Measurements from ENCODE around the gene SOD3. TPM values are rescaled to one million over a fixed set of nuclear protein-coding genes. Genes with fewer than 3 reads are reported as not detected.

The SOD3 gene
- total and polyA plus RNA-seq, 2 of the 4 experiments (the other 2 are of a cell fraction) = 0.36 to 5.8 TPM

DNA sequence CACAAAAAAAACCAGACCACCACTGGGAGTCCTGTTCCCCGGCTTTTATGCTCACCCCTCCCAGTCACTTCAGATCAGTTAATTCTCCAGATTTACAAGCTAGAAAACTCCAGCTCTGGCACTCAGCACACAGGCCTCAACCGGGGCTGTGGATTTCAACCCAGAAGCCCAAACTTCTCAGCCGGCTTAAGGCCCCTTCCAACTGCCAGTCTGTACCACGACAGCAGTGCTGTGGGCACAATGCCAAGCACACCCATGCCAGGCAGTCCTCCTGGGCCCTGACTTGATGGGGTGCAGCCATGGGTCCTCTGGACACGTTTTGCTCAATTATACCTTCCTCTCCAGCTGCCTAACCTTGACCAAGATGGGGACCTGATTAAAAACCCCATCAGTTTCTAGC is 12.2 kb downstream of the SOD3 start:
- H3K56ac ChIP-seq (ENCODE audit: extremely low read depth, insufficient read depth, low read length) = no peak overlapping the region
- in situ Hi-C loops (cut with MboI; ENCODE audit: low sequenced_read_pairs) = no loop called here
- H3K9me3 ChIP-seq (ENCODE audit: control insufficient read depth, insufficient read depth, low read length) = no peaks in the 10 kb centered on the region
- ChIA-PET CTCF (no interaction called here), POLR2A (ENCODE audit: unreplicated experiment) (no interaction called here)
- H3K23ac ChIP-seq (ENCODE audit: low read depth, low read length) = no peak overlapping the region
- no peak overlapping the region for H4K8ac ChIP-seq (ENCODE audit: low read depth in 2 of 2, low read length in 2 of 2)
- ATAC-seq (ENCODE audit: low read depth) (no peak), DNase-seq (no peak)
- H3K4me2 ChIP-seq (ENCODE audit: low read depth, low read length) = no peak overlapping the region
- no peaks in the 10 kb centered on the region for H3K27me3 ChIP-seq (ENCODE audit: control insufficient read depth, insufficient read depth, low read length)
- no peak overlapping the region for H2BK120ac ChIP-seq (ENCODE audit: low read depth, low read length)
- WGBS, 2 experiments (ENCODE audit: extremely low coverage in 2 of 2, insufficient read length in 1 of 2) = 92% methylated on average over 2 of the region's 5 CpGs; no CpG with 5 or more reads in 1 of the 2 experiments
- H3K14ac ChIP-seq (replicated peaks; ENCODE audit: low read depth, low read length) = no peak overlapping the region
- no peak overlapping the region for H2AK9ac ChIP-seq (replicated peaks; ENCODE audit: low read depth, low read length, poor library complexity)
- no TSS peak for BruUV-seq (replicated peaks)
- no peak overlapping the region for H3K4me3 ChIP-seq (ENCODE audit: insufficient read depth, low read depth, low read length)
- H3K79me1 ChIP-seq (ENCODE audit: low read depth in 1 of 2, low read length in 2 of 2) = peaks cover 0 to 5% of the 10 kb centered on the region in 2 experiments; a peak in 1 of 4 replicates
- peaks cover 3% of the 10 kb centered on the region; the same call in 1 of the 2 replicates for H3K36me3 ChIP-seq (ENCODE audit: control insufficient read depth, insufficient read depth, low read length)
- no peak overlapping the region for H2BK5ac ChIP-seq (ENCODE audit: low read depth, low read length, poor library complexity, severe bottlenecking)
- H3K4me1 ChIP-seq (ENCODE audit: control insufficient read depth, insufficient read depth, low read length) = peaks cover 11% of the 10 kb centered on the region
- 0 out of 2 replicates have a peak, but pooled peaks cover 3% of the 10 kb centered on the region for H4K20me1 ChIP-seq (ENCODE audit: insufficient read depth, low read length)
- H2BK20ac ChIP-seq (ENCODE audit: low read depth, low read length) = no peak overlapping the region
- H2BK15ac ChIP-seq (ENCODE audit: low read depth, low read length) = no peak overlapping the region
- no peak overlapping the region for H3K9ac ChIP-seq (ENCODE audit: low read depth, low read length)
- H4K5ac ChIP-seq (ENCODE audit: low read depth, low read length) = no peak overlapping the region
- H4K91ac ChIP-seq (ENCODE audit: insufficient read depth, low read depth, low read length) = no peak overlapping the region
- H3K9me1 ChIP-seq (ENCODE audit: insufficient read depth, low read length) = peaks cover 8% of the 10 kb centered on the region
- H3K4ac ChIP-seq (ENCODE audit: low read depth, low read length) = no peak overlapping the region
- intact Hi-C loops (cut with micrococcal nuclease) = no loop called here
- no peak for TF ChIP-seq RCOR1 (IDR thresholded peaks at IDR 0.05; ENCODE audit: insufficient replicate concordance, low read length)
- TF ChIP-seq, protein P1, sequence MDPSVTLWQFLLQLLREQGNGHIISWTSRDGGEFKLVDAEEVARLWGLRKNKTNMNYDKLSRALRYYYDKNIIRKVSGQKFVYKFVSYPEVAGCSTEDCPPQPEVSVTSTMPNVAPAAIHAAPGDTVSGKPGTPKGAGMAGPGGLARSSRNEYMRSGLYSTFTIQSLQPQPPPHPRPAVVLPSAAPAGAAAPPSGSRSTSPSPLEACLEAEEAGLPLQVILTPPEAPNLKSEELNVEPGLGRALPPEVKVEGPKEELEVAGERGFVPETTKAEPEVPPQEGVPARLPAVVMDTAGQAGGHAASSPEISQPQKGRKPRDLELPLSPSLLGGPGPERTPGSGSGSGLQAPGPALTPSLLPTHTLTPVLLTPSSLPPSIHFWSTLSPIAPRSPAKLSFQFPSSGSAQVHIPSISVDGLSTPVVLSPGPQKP (IDR thresholded peaks at IDR 0.05; ENCODE audit: borderline replicate concordance, low read depth, low read length) = no peak
- no peak for TF ChIP-seq CEBPB (IDR thresholded peaks at IDR 0.05; ENCODE audit: low read depth, low read length)
- TF ChIP-seq POLR2A (IDR thresholded peaks at IDR 0.05; ENCODE audit: low read depth, low read length) = no peak
- no peak for TF ChIP-seq BHLHE40 (IDR thresholded peaks at IDR 0.05; ENCODE audit: low read depth, low read length)
- TF ChIP-seq, protein P2, sequence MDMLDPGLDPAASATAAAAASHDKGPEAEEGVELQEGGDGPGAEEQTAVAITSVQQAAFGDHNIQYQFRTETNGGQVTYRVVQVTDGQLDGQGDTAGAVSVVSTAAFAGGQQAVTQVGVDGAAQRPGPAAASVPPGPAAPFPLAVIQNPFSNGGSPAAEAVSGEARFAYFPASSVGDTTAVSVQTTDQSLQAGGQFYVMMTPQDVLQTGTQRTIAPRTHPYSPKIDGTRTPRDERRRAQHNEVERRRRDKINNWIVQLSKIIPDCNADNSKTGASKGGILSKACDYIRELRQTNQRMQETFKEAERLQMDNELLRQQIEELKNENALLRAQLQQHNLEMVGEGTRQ (IDR thresholded peaks at IDR 0.05; ENCODE audit: low read depth, low read length) = no peak
- TF ChIP-seq CHD1 (IDR thresholded peaks at IDR 0.05; ENCODE audit: low read depth, low read length) = no peak
- no peak for TF ChIP-seq MXI1 (IDR thresholded peaks at IDR 0.05; ENCODE audit: borderline replicate concordance, low read depth, low read length)
- TF ChIP-seq FOS (IDR thresholded peaks at IDR 0.05; ENCODE audit: low read depth, low read length) = no peak
- TF ChIP-seq MAZ (IDR thresholded peaks at IDR 0.05; ENCODE audit: borderline replicate concordance, low read depth, low read length) = no peak
- no peak for TF ChIP-seq NFE2L2 (IDR thresholded peaks at IDR 0.05; ENCODE audit: low read depth, low read length)
- TF ChIP-seq RAD21 (IDR thresholded peaks at IDR 0.05; ENCODE audit: low read length) = no peak
- no peak for TF ChIP-seq SMC3 (IDR thresholded peaks at IDR 0.05; ENCODE audit: low read depth, low read length)
- no peak for TF ChIP-seq RFX5 (IDR thresholded peaks at IDR 0.05; ENCODE audit: low read depth, low read length)
- TF ChIP-seq MAFK (IDR thresholded peaks at IDR 0.05; ENCODE audit: low read depth, low read length) = no peak
- TF ChIP-seq, protein P3, sequence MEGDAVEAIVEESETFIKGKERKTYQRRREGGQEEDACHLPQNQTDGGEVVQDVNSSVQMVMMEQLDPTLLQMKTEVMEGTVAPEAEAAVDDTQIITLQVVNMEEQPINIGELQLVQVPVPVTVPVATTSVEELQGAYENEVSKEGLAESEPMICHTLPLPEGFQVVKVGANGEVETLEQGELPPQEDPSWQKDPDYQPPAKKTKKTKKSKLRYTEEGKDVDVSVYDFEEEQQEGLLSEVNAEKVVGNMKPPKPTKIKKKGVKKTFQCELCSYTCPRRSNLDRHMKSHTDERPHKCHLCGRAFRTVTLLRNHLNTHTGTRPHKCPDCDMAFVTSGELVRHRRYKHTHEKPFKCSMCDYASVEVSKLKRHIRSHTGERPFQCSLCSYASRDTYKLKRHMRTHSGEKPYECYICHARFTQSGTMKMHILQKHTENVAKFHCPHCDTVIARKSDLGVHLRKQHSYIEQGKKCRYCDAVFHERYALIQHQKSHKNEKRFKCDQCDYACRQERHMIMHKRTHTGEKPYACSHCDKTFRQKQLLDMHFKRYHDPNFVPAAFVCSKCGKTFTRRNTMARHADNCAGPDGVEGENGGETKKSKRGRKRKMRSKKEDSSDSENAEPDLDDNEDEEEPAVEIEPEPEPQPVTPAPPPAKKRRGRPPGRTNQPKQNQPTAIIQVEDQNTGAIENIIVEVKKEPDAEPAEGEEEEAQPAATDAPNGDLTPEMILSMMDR (conservative IDR thresholded peaks at IDR 0.05; ENCODE audit: low read depth, low read length) = no peak
- no peak overlapping the region for H3K27ac ChIP-seq (ENCODE audit: insufficient read depth, low read length)
- H2AK5ac ChIP-seq (ENCODE audit: low read depth, low read length) = no peak overlapping the region; the same call in 1 of the 2 replicates
- no peak overlapping the region for H2AFZ ChIP-seq (replicated peaks; ENCODE audit: low read length, poor library complexity)
- no peak overlapping the region for H3K18ac ChIP-seq (ENCODE audit: low read depth, low read length)
- dilution Hi-C loops (cut with HindIII; ENCODE audit: low sequenced_read_pairs, unreplicated experiment) = no loop called here
